Activated CD4-positive, alpha-beta T cell treated with anti-CD3 and anti-CD28 coated beads for 24 hours (primary cell): ENCODE measurements around the gene ANGPTL3.
"Not testable (repeated sequence)": the region's sequence is repeated elsewhere in the genome, so short reads cannot be mapped to it uniquely, and the experiment has no call there.

ENCODE experiments used
- DNase-seq, 2 donors: peaks; one replicate each; pipeline ENCODE4 v3.0.0-alpha.2; 2020; ENCODE audit warnings: low read depth in 2 of 2

The ANGPTL3 gene

GRCh38 chr1:62597281-62597680, at the start of gene ANGPTL3:
TSS of gene ANGPTL3 (plus strand) at chr1:62597520. CDS start at chr1:62597567, 47 bp downstream.
- no peak for DNase-seq

- no peak for DNase-seq
Measured at GRCh38 chr1:62561306-62561705, 36.0 kb upstream of the ANGPTL3 start.

GRCh38 chr1:62567182-62567581, 30.1 kb upstream of the ANGPTL3 start:
- not testable (repeated sequence) for DNase-seq

GRCh38 chr1:62567926-62568325, 29.4 kb upstream of the ANGPTL3 start:
- DNase-seq, result not testable (repeated sequence)

GRCh38 chr1:62571517-62571916, 25.8 kb upstream of the ANGPTL3 start:
- not testable (repeated sequence) for DNase-seq

GRCh38 chr1:62572476-62572875, 24.8 kb upstream of the ANGPTL3 start:
- no peak for DNase-seq

- no peak for DNase-seq
Measured at GRCh38 chr1:62573675-62574074, 23.6 kb upstream of the ANGPTL3 start.

- DNase-seq, result no peak
Measured at GRCh38 chr1:62585469-62586155, 11.7 kb upstream of the ANGPTL3 start.

- DNase-seq, result no peak
Measured at GRCh38 chr1:62588000-62588399, 9.3 kb upstream of the ANGPTL3 start.

GRCh38 chr1:62589321-62589720, 8.0 kb upstream of the ANGPTL3 start:
- no peak for DNase-seq

- DNase-seq, result no peak
Measured at GRCh38 chr1:62590255-62590969, 6.9 kb upstream of the ANGPTL3 start.

GRCh38 chr1:62590970-62591368, 6.4 kb upstream of the ANGPTL3 start:
- DNase-seq, result no peak

GRCh38 chr1:62593825-62594394, 3.4 kb upstream of the ANGPTL3 start:
- DNase-seq, result no peak

GRCh38 chr1:62595647-62596046, 1.7 kb upstream of the ANGPTL3 start:
- DNase-seq, result no peak

- DNase-seq, result no peak
Measured at GRCh38 chr1:62599044-62599443, 1.7 kb downstream of the ANGPTL3 start.

GRCh38 chr1:62601457-62601856, 4.1 kb downstream of the ANGPTL3 start:
- no peak for DNase-seq

GRCh38 chr1:62608905-62609304, 11.6 kb downstream of the ANGPTL3 start:
- no peak for DNase-seq

GRCh38 chr1:62610588-62610987, 13.3 kb downstream of the ANGPTL3 start:
- DNase-seq, result not testable (repeated sequence)

GRCh38 chr1:62612770-62613169, 15.4 kb downstream of the ANGPTL3 start:
- no peak for DNase-seq

GRCh38 chr1:62613325-62613727, 16.0 kb downstream of the ANGPTL3 start:
- DNase-seq, result no peak

- no peak for DNase-seq
Measured at GRCh38 chr1:62613890-62614289, 16.6 kb downstream of the ANGPTL3 start.

- DNase-seq, result no peak
Measured at GRCh38 chr1:62621907-62622306, 24.6 kb downstream of the ANGPTL3 start.

- no peak for DNase-seq
Measured at GRCh38 chr1:62625415-62625814, 28.1 kb downstream of the ANGPTL3 start.
